ENCODE measurements around the gene AFAP1L2. TPM values are rescaled to one million over a fixed set of nuclear protein-coding genes. Genes with fewer than 3 reads are reported as not detected.

Gene AFAP1L2
- total and polyA plus RNA-seq, 9 of the 15 experiments (the other 6 are each of a cell fraction or from before 2014, with no cell fraction given): 0.07 TPM; not detected in 8

DNA sequence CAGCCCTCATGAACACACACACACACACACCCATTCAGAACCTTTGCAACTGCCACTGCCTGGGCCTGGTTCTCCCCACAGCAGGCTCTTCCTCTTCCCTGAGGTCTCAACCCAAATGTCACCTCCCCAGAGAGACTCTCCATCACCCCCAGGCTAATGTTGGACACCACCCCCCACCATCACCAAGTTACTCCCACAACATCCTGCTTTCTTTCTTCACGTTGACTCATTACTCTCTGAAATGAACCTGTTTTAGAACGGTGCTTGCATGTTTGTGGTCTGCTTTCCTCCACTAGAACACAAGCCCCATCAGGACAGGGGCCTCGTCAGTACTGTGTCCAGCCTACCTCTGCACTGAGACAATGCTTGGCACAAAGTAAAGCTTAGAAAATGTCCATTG is 16.0 kb downstream of the AFAP1L2 start:
- no peaks in the 10 kb centered on the region for H3K9me3 ChIP-seq (replicated peaks; ENCODE audit: control insufficient read depth, insufficient read depth, low read depth, low read length)
- no peaks in the 10 kb centered on the region for H3K4me1 ChIP-seq (replicated peaks in 1 of 2; ENCODE audit: control insufficient read depth in 2 of 2, insufficient read depth in 2 of 2, low read length in 2 of 2)
- in situ Hi-C loops (cut with MboI): no loop called here
- H3K36me3 ChIP-seq (ENCODE audit: control insufficient read depth, insufficient read depth, low read length): no peaks in the 10 kb centered on the region
- no peak overlapping the region for H2AFZ ChIP-seq (ENCODE audit: low read depth, low read length)
- POLR2A ChIA-PET: interaction anchor here (0.5 to 1.2 kb wide), 2 partner anchors 11 to 19 kb away, joined by 3 read pairs; no protein-coding TSS in a partner anchor
- CTCF ChIA-PET (ENCODE audit: low intra/inter-chr PET ratio): no interaction called here
- ATAC-seq (no peak), DNase-seq (ENCODE audit: extremely low read depth in 1 of 4, low spot score in 3 of 4) (no peak), FAIRE-seq (no peak)
- H3K4me3 ChIP-seq: no peak overlapping the region
- H3K9ac ChIP-seq (ENCODE audit: insufficient read depth in 1 of 2, low read depth in 2 of 2, low read length in 2 of 2): no peak overlapping the region
- 0% methylated on average over 3 of the region's 3 CpGs for WGBS (ENCODE audit: insufficient coverage, low coverage, missing lambda C conversion rate)
- peaks cover 0 to 4% of the 10 kb centered on the region in 2 experiments; a peak in 1 of 5 replicates for H3K27me3 ChIP-seq (ENCODE audit: control insufficient read depth in 2 of 2, insufficient read depth in 2 of 2, low read length in 2 of 2)
- H3K9me1 ChIP-seq (ENCODE audit: control insufficient read depth, insufficient read depth, low read length): no peaks in the 10 kb centered on the region
- intact Hi-C loops (cut with micrococcal nuclease): no loop called here
- no peak overlapping the region for H3K4me2 ChIP-seq (ENCODE audit: insufficient read depth, low read length)
- H3K27ac ChIP-seq (ENCODE audit: extremely low read depth, low read depth, low read length): no peak overlapping the region
- no peaks in the 10 kb centered on the region for H4K20me1 ChIP-seq (replicated peaks; ENCODE audit: control insufficient read depth, insufficient read depth, low read length)
- BruUV-seq (replicated peaks): no TSS peak
- TF ChIP-seq TRIM28 (IDR thresholded peaks at IDR 0.05): no peak
- no peak for TF ChIP-seq ZNF121 (CRISPR knock-in tag; conservative IDR thresholded peaks at IDR 0.05)
- TF ChIP-seq POLR2G (IDR thresholded peaks at IDR 0.05; ENCODE audit: low read depth, low read length): no peak
- no peak for TF ChIP-seq ZNF655 (CRISPR knock-in tag; IDR thresholded peaks at IDR 0.05)
- TF ChIP-seq RB1 (IDR thresholded peaks at IDR 0.05; ENCODE audit: low read depth): no peak
- TF ChIP-seq, protein P1, sequence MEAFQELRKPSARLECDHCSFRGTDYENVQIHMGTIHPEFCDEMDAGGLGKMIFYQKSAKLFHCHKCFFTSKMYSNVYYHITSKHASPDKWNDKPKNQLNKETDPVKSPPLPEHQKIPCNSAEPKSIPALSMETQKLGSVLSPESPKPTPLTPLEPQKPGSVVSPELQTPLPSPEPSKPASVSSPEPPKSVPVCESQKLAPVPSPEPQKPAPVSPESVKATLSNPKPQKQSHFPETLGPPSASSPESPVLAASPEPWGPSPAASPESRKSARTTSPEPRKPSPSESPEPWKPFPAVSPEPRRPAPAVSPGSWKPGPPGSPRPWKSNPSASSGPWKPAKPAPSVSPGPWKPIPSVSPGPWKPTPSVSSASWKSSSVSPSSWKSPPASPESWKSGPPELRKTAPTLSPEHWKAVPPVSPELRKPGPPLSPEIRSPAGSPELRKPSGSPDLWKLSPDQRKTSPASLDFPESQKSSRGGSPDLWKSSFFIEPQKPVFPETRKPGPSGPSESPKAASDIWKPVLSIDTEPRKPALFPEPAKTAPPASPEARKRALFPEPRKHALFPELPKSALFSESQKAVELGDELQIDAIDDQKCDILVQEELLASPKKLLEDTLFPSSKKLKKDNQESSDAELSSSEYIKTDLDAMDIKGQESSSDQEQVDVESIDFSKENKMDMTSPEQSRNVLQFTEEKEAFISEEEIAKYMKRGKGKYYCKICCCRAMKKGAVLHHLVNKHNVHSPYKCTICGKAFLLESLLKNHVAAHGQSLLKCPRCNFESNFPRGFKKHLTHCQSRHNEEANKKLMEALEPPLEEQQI (IDR thresholded peaks at IDR 0.05): no peak
- no peaks in the 10 kb centered on the region for H3K79me2 ChIP-seq (ENCODE audit: control insufficient read depth, insufficient read depth, low read length)

Data from K562 (cell line).